HG03103 (cell line): ENCODE measurements around the gene KDM2B.
"Not testable (repeated sequence)": the region's sequence is repeated elsewhere in the genome, so short reads cannot be mapped to it uniquely, and the experiment has no call there.

Experiments used
- ATAC-seq: cut with Tn5 transposase; IDR thresholded peaks from one replicate; pipeline ENCODE4 v1.9.1; 2021; ENCODE audit warnings: low read depth; ENCODE audit not compliant: unreplicated experiment

KDM2B gene

DNA sequence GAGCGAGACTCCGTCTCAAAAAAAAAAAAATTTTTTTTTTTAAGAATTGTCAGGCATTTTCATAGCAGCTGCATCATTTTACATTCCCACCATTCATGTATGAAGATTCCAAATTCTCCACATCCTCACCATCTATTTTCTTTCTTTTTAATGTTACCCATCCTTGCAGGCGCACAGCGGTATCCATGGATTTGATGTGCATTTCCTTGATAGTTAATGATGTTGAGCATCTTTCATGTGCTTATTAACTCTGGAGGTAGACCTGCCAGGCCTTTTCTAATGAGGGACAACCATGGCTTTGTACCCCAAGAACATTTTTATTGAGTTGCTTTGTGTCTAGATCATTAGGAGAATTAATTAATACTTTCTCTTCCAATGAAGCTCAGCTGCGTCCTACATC lies 182.5 kb downstream of the KDM2B start:
- ATAC-seq: no peak

- ATAC-seq: no peak
Measured at GRCh38 chr12:121397521-121397920, 183.3 kb downstream of the KDM2B start.

DNA sequence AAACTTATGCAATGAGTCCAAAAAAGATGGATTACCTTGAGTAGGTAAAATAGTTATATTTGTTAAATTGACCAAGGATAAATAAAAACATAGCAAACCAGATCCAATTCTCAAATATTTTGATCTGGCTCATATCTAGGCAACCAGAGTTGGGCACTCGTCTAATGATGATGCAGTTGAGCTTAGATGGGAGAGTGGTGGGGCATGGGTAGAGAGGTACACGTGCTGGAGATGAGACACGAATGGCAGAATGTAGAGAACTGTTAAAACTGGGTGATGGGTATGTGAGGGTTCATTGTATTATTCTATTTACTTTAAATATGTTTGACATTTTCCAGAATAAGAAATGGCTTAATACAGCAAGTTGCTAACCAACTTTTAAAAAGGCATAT lies 188.5 kb downstream of the KDM2B start:
- no peak for ATAC-seq

- ATAC-seq: no peak
Measured at GRCh38 chr12:121391619-121392324, 189.1 kb downstream of the KDM2B start.

DNA sequence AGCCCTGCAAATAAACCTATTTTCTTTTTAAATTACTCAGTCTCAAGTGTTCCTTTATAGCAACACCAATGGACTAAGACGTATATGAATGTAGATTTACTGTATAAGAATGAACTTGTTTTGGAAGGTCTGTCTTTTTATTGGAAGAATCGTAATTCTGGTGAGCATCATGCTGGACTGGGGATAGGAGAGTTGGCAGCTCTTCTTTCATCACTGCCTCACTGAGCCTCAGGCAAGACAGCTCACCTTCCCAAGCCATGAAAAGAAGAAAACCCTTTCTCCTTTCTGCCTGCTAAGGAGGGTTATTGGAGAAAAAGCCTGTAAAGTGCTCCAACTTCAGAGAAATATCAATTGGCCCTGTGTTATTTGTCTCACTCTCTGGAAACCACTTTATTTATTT lies 190.0 kb downstream of the KDM2B start:
- ATAC-seq: no peak

- no peak for ATAC-seq
Measured at GRCh38 chr12:121388421-121388981, 192.3 kb downstream of the KDM2B start.

- ATAC-seq: not testable (repeated sequence)
Measured at GRCh38 chr12:121384891-121385290, 195.9 kb downstream of the KDM2B start.

DNA sequence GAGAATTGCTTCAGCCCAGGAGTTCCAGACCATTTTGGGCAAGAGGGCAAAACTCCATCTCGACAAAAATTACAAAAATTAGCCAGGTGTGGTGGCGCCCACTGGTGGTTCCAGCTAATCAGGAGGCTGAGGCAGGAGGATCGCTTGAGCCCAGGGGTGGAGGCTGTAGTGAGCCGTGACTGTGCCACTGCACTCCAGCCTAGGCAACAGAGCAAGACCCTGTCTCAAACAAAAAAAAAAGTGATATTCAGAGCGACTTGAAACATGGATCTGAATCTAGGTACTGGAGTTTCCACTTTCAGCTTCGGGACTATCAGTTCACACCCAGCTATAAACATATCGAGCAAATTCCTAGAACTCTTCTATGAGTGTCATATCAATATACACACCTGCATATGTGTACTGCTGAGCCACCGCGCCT lies 197.2 kb downstream of the KDM2B start:
- ATAC-seq: no peak

DNA sequence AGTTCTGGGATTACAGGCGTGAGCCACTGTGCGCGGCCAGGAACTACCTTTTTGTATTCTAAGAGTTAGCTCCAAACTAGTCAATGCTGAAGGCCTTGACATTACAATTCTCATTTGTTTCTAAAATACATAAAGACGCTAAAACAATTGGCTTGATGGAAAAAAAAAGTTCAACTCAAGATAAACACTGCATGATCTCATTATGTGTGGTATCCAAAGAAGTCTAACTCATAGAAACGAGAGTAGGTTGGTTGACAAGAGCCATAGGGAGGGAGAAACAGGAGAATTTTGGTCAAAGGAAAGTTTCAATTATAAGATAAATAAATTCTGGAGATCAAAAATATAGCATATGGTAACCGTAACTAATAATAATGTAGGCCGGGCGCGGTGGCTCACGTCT lies 200.9 kb downstream of the KDM2B start:
- ATAC-seq: no peak
